OCI-LY1 (cell line): ENCODE measurements around the gene CSNK1E.

ENCODE experiments used
- H2AFZ ChIP-seq: fragments of 200-600 bp; sonication (generic), shearing (Covaris generic); 2 replicates; pipeline ENCODE4 v1.6.0; 2014; ENCODE audit warnings: antibody characterized with exemption, mild to moderate bottlenecking, low read length
- H3F3A ChIP-seq: fragments of 200-600 bp; sonication (generic), shearing (Covaris generic); 2 replicates; pipeline ENCODE4 v1.6.0; 2014; ENCODE audit warnings: mild to moderate bottlenecking, antibody characterized with exemption, low read length, moderate library complexity; ENCODE audit not compliant: insufficient read depth
- H3K27ac ChIP-seq: fragments of 200-600 bp; sonication (generic); 2 replicates; pipeline ENCODE4 v1.5.1; 2014; ENCODE audit warnings: low read length, mixed run types, mild to moderate bottlenecking, low read depth; ENCODE audit not compliant: poor library complexity, severe bottlenecking
- H3K27me3 ChIP-seq: fragments of 200-600 bp; sonication (generic); 2 replicates; pipeline ENCODE4 v1.6.0; 2014; ENCODE audit warnings: antibody characterized with exemption, mild to moderate bottlenecking, low read length, moderate library complexity; ENCODE audit not compliant: insufficient read depth
- H3K36me3 ChIP-seq: fragments of 200-600 bp; sonication (generic); 2 replicates; pipeline ENCODE4 v1.6.1; 2014; ENCODE audit warnings: mild to moderate bottlenecking, antibody characterized with exemption, low read length, moderate library complexity, mixed read lengths; ENCODE audit not compliant: insufficient read depth
- H3K4me1 ChIP-seq: fragments of 200-600 bp; sonication (generic); 2 replicates; pipeline ENCODE4 v1.5.1; 2014; ENCODE audit warnings: mild to moderate bottlenecking, low read length, moderate library complexity; ENCODE audit not compliant: insufficient read depth, severe bottlenecking
- H3K4me2 ChIP-seq: fragments of 200-600 bp; sonication (generic), shearing (Covaris generic); 2 replicates; pipeline ENCODE4 v1.6.1; 2014; ENCODE audit warnings: low read length
- H3K4me3 ChIP-seq: fragments of 200-600 bp; sonication (generic); 2 replicates; pipeline ENCODE4 v1.5.1; 2014; ENCODE audit warnings: low read length, low read depth, mild to moderate bottlenecking, mixed read lengths; ENCODE audit not compliant: poor library complexity, severe bottlenecking
- H3K79me2 ChIP-seq: fragments of 200-600 bp; shearing (Covaris generic); 2 replicates; pipeline ENCODE4 v1.6.1; 2016; ENCODE audit warnings: mixed run types, low read length, mixed read lengths; ENCODE audit not compliant: insufficient read depth
- H3K9ac ChIP-seq: fragments of 200-600 bp; sonication (generic), shearing (Covaris generic); 2 replicates; pipeline ENCODE4 v1.6.1; 2014; ENCODE audit warnings: mild to moderate bottlenecking, low read length, mixed read lengths
- H3K9me2 ChIP-seq: fragments of 200-600 bp; sonication (generic), shearing (Covaris generic); 2 replicates; pipeline ENCODE4 v1.6.1; 2014; ENCODE audit warnings: low read depth, mild to moderate bottlenecking, low read length, mixed read lengths
- H3K9me3 ChIP-seq: fragments of 200-600 bp; shearing (Covaris generic); 2 replicates; pipeline ENCODE4 v1.6.1; 2014; ENCODE audit warnings: low read length, mixed read lengths
- H4K20me1 ChIP-seq: fragments of 200-600 bp; sonication (generic), shearing (Covaris generic); 2 replicates; pipeline ENCODE4 v1.6.0; 2016; ENCODE audit warnings: mild to moderate bottlenecking, low read length; ENCODE audit not compliant: insufficient read depth
- EZH2 ChIP-seq: fragments of 200-600 bp; sonication (generic), shearing (Covaris generic); IDR thresholded peaks from 2 replicates; pipeline ENCODE4 v1.8.0; 2017; ENCODE audit warnings: borderline replicate concordance, mixed run types, mild to moderate bottlenecking, antibody characterized with exemption, low read length, moderate library complexity, mixed read lengths
- TF ChIP-seq, protein P1 (sequence below): fragments of 200-600 bp; sonication (generic), shearing (Covaris generic); IDR thresholded peaks from 2 replicates; pipeline ENCODE4 v1.5.1; 2017; ENCODE audit warnings: mild to moderate bottlenecking, antibody characterized with exemption, low read length, moderate library complexity, mixed read lengths

CSNK1E gene

DNA sequence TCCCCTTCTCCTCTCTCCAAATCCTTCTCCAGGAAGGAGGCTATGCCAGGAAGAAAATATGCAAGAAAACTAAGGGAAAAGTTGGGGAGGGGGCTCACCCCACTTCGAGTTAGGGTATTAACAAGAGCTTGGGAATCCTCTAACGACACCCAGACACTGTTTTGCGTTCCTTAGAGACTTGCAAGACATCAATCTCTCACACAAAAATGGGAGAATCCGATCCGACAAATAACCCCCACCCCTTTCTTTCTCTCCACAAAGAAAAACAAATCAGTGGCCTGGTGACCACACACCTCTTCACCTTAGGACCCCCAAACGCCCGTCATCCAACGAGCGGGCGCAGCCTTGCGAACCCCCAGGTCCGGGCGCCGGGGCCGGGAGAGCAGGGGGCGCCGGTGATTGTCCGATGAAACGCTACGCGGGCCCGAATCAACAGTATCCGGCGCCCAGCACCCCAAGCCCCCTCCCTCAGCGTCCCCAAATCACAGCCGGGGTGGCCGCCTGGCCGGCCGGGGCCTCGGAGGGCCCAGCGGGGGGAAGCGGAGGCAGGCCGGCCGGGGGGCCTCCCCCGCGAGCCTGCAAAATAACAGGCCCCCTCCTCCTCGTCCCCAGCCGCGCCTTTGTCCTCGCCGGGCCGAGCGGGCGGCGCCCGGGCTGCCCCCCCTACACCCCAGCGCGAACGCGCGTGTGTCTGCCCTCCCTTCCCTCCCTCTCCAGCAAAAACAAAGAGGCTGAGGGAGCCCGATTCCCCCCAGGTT is 690 bp downstream of the CSNK1E start:
- H3K4me3 ChIP-seq, result peak overlapping the region; percentile 58
- no peaks in the 10 kb centered on the region for H3K79me2 ChIP-seq
- TF ChIP-seq, protein P1, sequence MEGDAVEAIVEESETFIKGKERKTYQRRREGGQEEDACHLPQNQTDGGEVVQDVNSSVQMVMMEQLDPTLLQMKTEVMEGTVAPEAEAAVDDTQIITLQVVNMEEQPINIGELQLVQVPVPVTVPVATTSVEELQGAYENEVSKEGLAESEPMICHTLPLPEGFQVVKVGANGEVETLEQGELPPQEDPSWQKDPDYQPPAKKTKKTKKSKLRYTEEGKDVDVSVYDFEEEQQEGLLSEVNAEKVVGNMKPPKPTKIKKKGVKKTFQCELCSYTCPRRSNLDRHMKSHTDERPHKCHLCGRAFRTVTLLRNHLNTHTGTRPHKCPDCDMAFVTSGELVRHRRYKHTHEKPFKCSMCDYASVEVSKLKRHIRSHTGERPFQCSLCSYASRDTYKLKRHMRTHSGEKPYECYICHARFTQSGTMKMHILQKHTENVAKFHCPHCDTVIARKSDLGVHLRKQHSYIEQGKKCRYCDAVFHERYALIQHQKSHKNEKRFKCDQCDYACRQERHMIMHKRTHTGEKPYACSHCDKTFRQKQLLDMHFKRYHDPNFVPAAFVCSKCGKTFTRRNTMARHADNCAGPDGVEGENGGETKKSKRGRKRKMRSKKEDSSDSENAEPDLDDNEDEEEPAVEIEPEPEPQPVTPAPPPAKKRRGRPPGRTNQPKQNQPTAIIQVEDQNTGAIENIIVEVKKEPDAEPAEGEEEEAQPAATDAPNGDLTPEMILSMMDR, result no peak
- TF ChIP-seq EZH2, result no peak
- peak overlapping the region; percentile 54; the same call in 1 of the 2 replicates for H3K9ac ChIP-seq
- H3K4me1 ChIP-seq, result peaks cover 35% of the 10 kb centered on the region
- no peaks in the 10 kb centered on the region for H3K9me2 ChIP-seq
- H3K36me3 ChIP-seq, result no peaks in the 10 kb centered on the region
- no peaks in the 10 kb centered on the region for H3F3A ChIP-seq
- H3K4me2 ChIP-seq, result peak overlapping the region; percentile 54
- H4K20me1 ChIP-seq, result no peaks in the 10 kb centered on the region
- H3K27me3 ChIP-seq, result peaks cover 12% of the 10 kb centered on the region; the same call in 1 of the 2 replicates
- H3K9me3 ChIP-seq, result no peaks in the 10 kb centered on the region
- no peak overlapping the region for H2AFZ ChIP-seq
- H3K27ac ChIP-seq, result no peak overlapping the region

DNA sequence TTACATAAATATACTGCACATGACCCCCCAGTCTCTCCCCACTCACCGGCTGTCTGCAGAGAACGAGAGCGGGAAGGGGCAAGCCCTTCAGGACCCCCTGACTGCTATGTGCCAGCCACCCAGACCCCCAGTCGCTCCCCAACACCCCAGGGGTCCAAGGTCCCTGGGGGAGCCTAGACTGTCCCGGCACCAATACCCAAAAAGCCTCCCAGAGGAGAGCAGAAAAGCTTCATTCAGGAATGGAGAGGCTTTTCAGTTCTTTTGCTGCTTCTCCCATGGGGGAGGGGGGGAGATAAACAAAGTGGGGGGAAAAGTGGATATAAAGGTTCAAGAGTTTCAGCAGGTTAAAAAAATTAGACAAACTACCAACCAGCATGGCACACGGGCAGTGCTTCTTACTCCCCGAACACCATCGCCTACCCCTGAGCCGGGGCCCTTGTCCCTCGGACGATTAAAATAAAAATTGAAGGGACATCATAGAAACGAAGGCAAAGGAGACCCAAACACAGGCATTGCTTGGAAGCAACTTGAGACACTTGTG is 1.3 kb downstream of the CSNK1E start:
- Histone ChIP-seq H3K9ac (peak overlapping the region; percentile 54; the same call in 1 of the 2 replicates), H3K27ac (no peak overlapping the region), H3K9me2 (no peaks in the 10 kb centered on the region), H3K36me3 (no peaks in the 10 kb centered on the region), H3K79me2 (no peaks in the 10 kb centered on the region), H3K27me3 (peaks cover 12% of the 10 kb centered on the region; the same call in 1 of the 2 replicates), H3K9me3 (no peaks in the 10 kb centered on the region), H2AFZ (no peak overlapping the region), H3K4me1 (peaks cover 35% of the 10 kb centered on the region), H3F3A (no peaks in the 10 kb centered on the region), H4K20me1 (no peaks in the 10 kb centered on the region), H3K4me3 (peak overlapping the region; percentile 58), H3K4me2 (peak overlapping the region; percentile 54)
- no peak for TF ChIP-seq EZH2
- TF ChIP-seq, protein P1, result no peak

DNA sequence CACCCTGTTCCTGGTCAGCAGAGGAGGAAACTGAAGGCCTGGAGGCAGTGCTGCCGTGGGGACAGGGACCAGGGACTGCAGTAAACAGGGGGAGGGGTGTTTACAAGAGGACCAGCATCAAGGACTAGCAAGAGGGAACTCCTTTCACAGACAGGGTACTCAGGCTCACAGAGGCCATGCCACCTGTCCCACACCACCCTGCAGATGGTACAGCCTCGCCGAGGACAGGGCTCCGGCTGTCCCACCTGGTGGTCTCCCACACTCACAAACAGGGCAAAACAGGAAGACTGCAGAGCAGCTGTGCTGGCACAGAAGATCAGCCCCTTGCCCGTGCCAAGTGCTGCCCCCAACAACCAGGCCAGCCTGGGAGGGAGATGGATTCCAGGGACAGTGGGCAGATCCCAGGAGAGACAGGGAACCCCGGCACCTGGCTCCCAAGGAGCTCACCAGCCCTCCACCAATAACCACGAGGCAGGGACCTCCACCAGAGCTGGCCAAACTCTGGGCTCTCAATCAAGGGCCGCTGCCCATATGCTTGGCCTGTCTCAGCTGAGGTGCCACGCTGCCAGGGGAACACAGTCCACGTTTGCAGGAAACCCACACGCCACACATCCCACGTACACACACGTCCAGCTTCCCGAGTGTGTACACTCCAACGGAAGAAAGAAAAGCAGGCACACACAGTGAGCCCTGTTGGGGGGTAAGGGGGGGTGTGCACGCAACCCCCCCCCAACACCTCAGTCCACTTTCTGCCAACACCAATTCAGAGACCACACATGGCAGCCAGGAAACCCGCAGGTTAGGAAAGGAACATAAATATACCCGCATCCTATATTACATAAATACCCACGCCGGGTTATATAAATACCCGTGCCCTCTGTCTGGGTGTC is 2.1 kb downstream of the CSNK1E start:
- Histone ChIP-seq H3K9me2 (no peaks in the 10 kb centered on the region), H3K79me2 (no peaks in the 10 kb centered on the region), H3K9ac (peak overlapping the region; percentile 19; the same call in 1 of the 2 replicates), H3F3A (no peaks in the 10 kb centered on the region), H3K9me3 (no peaks in the 10 kb centered on the region), H3K27ac (no peak overlapping the region), H3K4me1 (peaks cover 35% of the 10 kb centered on the region), H4K20me1 (no peaks in the 10 kb centered on the region), H3K36me3 (no peaks in the 10 kb centered on the region), H3K27me3 (peaks cover 12% of the 10 kb centered on the region; the same call in 1 of the 2 replicates), H3K4me2 (peak overlapping the region; percentile 54), H2AFZ (no peak overlapping the region), H3K4me3 (peak overlapping the region; percentile 58)
- no peak for TF ChIP-seq EZH2
- TF ChIP-seq, protein P1, result no peak
